Measurements from ENCODE around the gene RICTOR. TPM values are rescaled to one million over a fixed set of nuclear protein-coding genes. Genes with fewer than 3 reads are reported as not detected.

The RICTOR gene
- total RNA-seq, 2 donors from 2014 or later: 27.6 to 31.8 TPM

GRCh38 chr5:38929838-38930237, 144.4 kb downstream of the RICTOR start:
- Histone ChIP-seq H3K4me3 (ENCODE audit: low read length) (no peak overlapping the region), H3K9me3 (ENCODE audit: control insufficient read depth, low read length) (no peaks in the 10 kb centered on the region), H3K36me3 (ENCODE audit: control insufficient read depth, insufficient read depth, low read length) (no peaks in the 10 kb centered on the region), H3K27me3 (ENCODE audit: control insufficient read depth, insufficient read depth, low read length, poor library complexity, severe bottlenecking) (no peaks in the 10 kb centered on the region), H3K4me1 (ENCODE audit: control insufficient read depth, insufficient read depth, low read length) (no peaks in the 10 kb centered on the region), H3K27ac (ENCODE audit: low read depth, low read length) (no peak overlapping the region), H3K9ac (ENCODE audit: extremely low read depth, low read length, poor library complexity, severe bottlenecking) (no peak overlapping the region)
- H3K36me3 Mint-ChIP-seq (ENCODE audit: low read depth): no peaks in the 10 kb centered on the region
- no peak for TF ChIP-seq CTCF (conservative IDR thresholded peaks at IDR 0.05)
- no peak for DNase-seq
- H3K27ac Mint-ChIP-seq: no peak overlapping the region
- WGBS, 2 experiments (ENCODE audit: insufficient coverage in 1 of 2, insufficient read length in 1 of 2): 62 to 79% methylated on average over 2 of the region's 2 CpGs
- peaks cover 5% of the 10 kb centered on the region for H3K4me1 Mint-ChIP-seq
- no peaks in the 10 kb centered on the region for H3K27me3 Mint-ChIP-seq (ENCODE audit: insufficient read depth)
- H3K4me3 Mint-ChIP-seq: no peak overlapping the region
- peaks cover 4% of the 10 kb centered on the region for H3K9me3 Mint-ChIP-seq

GRCh38 chr5:38927470-38927869, 146.7 kb downstream of the RICTOR start:
- WGBS, 2 experiments (ENCODE audit: insufficient coverage in 1 of 2, insufficient read length in 1 of 2): 86 to 94% methylated on average over 1 to 2 of the region's 2 CpGs

GRCh38 chr5:38926121-38926520, 148.1 kb downstream of the RICTOR start:
- no peak overlapping the region for H3K27ac Mint-ChIP-seq
- peaks cover 4% of the 10 kb centered on the region for H3K9me3 Mint-ChIP-seq
- H3K4me1 Mint-ChIP-seq: peaks cover 5% of the 10 kb centered on the region
- no peaks in the 10 kb centered on the region for H3K27me3 Mint-ChIP-seq (ENCODE audit: insufficient read depth)
- Histone ChIP-seq H3K27me3 (ENCODE audit: control insufficient read depth, insufficient read depth, low read length, poor library complexity, severe bottlenecking) (no peaks in the 10 kb centered on the region), H3K9ac (ENCODE audit: extremely low read depth, low read length, poor library complexity, severe bottlenecking) (no peak overlapping the region), H3K4me1 (ENCODE audit: control insufficient read depth, insufficient read depth, low read length) (no peaks in the 10 kb centered on the region), H3K4me3 (ENCODE audit: low read length) (no peak overlapping the region), H3K27ac (ENCODE audit: low read depth, low read length) (no peak overlapping the region), H3K9me3 (ENCODE audit: control insufficient read depth, low read length) (no peaks in the 10 kb centered on the region), H3K36me3 (ENCODE audit: control insufficient read depth, insufficient read depth, low read length) (no peaks in the 10 kb centered on the region)
- no peak for DNase-seq
- no peak for TF ChIP-seq CTCF (conservative IDR thresholded peaks at IDR 0.05)
- H3K4me3 Mint-ChIP-seq: no peak overlapping the region
- H3K36me3 Mint-ChIP-seq (ENCODE audit: low read depth): no peaks in the 10 kb centered on the region
- WGBS, 2 experiments (ENCODE audit: insufficient coverage in 1 of 2, insufficient read length in 1 of 2): 100% methylated on average over 1 to 3 of the region's 3 CpGs

More at GRCh38 chr5:38927470-38927869, 146.7 kb downstream of the RICTOR start:
- no peaks in the 10 kb centered on the region for H3K27me3 Mint-ChIP-seq (ENCODE audit: insufficient read depth)
- H3K9me3 Mint-ChIP-seq: peaks cover 4% of the 10 kb centered on the region
- H3K4me3 Mint-ChIP-seq: no peak overlapping the region
- no peaks in the 10 kb centered on the region for H3K4me1 ChIP-seq (ENCODE audit: control insufficient read depth, insufficient read depth, low read length)
- no peaks in the 10 kb centered on the region for H3K9me3 ChIP-seq (ENCODE audit: control insufficient read depth, low read length)
- no peak overlapping the region for H3K4me3 ChIP-seq (ENCODE audit: low read length)
- H3K9ac ChIP-seq (ENCODE audit: extremely low read depth, low read length, poor library complexity, severe bottlenecking): no peak overlapping the region
- H3K27me3 ChIP-seq (ENCODE audit: control insufficient read depth, insufficient read depth, low read length, poor library complexity, severe bottlenecking): no peaks in the 10 kb centered on the region
- H3K27ac Mint-ChIP-seq: no peak overlapping the region
- H3K36me3 Mint-ChIP-seq (ENCODE audit: low read depth): no peaks in the 10 kb centered on the region
- H3K27ac ChIP-seq (ENCODE audit: low read depth, low read length): no peak overlapping the region
- TF ChIP-seq CTCF (conservative IDR thresholded peaks at IDR 0.05): no peak
- peaks cover 5% of the 10 kb centered on the region for H3K4me1 Mint-ChIP-seq
- DNase-seq: no peak
- no peaks in the 10 kb centered on the region for H3K36me3 ChIP-seq (ENCODE audit: control insufficient read depth, insufficient read depth, low read length)

Measured in endodermal cell (in vitro differentiated cells).